Measurements from ENCODE around the gene ARHGAP45.

- TF ChIP-seq REST (IDR thresholded peaks at IDR 0.05; ENCODE audit: insufficient read depth in 1 of 2, low read depth in 2 of 2, low read length in 2 of 2) (no peak), POLR2AphosphoS5 (IDR thresholded peaks at IDR 0.05; ENCODE audit: low read depth, low read length) (no peak), FOXP2 (optimal IDR thresholded peaks at IDR 0.05; ENCODE audit: borderline replicate concordance, extremely low read depth, extremely low read length, insufficient read depth) (no peak)
These were observed 22.9 kb downstream of the ARHGAP45 start for GRCh38 chr19:1089891-1090290.
